Esophagus squamous epithelium (tissue), 4 donors: ENCODE measurements around the gene PIK3C2G.

Experiments
- POLR2A ChIP-seq, 4 donors: fragments of 450-650 bp; IDR thresholded peaks; one replicate each; pipeline ENCODE4 v1.6.1; 2017; ENCODE audit warnings: antibody characterized with exemption in 4 of 4, mild to moderate bottlenecking in 4 of 4, moderate library complexity in 3 of 4
- TF ChIP-seq, protein P1 (sequence below), 6 experiments: fragments of 450-650 bp in 4 of 6; fragments of 200-600 bp in 2 of 6; sonication (generic) in 2 of 6; IDR thresholded peaks; one replicate each; pipeline ENCODE4 v1.5.1; 2016 to 2019; ENCODE audit warnings: antibody characterized with exemption in 6 of 6, mild to moderate bottlenecking in 4 of 6, moderate library complexity in 4 of 6

DNA sequence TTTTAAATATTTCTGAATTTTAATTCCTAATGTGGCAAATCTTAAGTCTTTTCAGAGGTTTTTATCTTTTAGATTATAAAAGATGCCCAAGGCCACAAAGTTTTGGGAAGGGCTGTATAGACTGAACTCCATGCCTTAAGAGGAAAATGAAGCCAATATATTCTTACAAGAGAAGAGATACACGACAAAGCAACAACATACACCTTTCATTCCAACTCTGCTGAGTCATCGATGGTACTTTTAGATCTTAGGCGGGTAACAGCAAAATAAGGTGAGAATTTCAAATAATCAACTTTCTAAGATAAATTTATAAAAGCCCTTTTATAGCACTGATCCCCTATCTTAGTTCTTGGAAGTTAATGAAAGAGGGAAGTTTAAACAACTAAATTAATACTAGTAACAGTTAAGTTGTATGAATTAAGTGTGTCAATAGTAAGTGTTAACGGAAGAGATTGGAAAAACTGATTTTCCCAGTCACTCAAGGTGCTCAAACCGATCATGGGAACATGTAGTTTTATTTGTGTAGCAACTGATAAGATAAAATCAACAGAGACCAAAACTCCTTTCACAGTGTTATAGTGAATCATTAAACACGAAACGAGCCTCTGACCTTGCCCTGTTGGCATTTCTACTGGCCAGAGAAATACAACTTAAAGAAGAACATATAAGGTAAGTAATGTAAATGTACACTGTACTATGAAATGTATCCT, 18.8 kb upstream of the PIK3C2G start:
- TF ChIP-seq POLR2A (IDR thresholded peaks at IDR 0.05) = no peak
- TF ChIP-seq, protein P1, sequence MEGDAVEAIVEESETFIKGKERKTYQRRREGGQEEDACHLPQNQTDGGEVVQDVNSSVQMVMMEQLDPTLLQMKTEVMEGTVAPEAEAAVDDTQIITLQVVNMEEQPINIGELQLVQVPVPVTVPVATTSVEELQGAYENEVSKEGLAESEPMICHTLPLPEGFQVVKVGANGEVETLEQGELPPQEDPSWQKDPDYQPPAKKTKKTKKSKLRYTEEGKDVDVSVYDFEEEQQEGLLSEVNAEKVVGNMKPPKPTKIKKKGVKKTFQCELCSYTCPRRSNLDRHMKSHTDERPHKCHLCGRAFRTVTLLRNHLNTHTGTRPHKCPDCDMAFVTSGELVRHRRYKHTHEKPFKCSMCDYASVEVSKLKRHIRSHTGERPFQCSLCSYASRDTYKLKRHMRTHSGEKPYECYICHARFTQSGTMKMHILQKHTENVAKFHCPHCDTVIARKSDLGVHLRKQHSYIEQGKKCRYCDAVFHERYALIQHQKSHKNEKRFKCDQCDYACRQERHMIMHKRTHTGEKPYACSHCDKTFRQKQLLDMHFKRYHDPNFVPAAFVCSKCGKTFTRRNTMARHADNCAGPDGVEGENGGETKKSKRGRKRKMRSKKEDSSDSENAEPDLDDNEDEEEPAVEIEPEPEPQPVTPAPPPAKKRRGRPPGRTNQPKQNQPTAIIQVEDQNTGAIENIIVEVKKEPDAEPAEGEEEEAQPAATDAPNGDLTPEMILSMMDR (IDR thresholded peaks at IDR 0.05) = no peak
